ENCODE measurements around the gene TTC7B. TPM values are rescaled to one million over a fixed set of nuclear protein-coding genes. Genes with fewer than 3 reads are reported as not detected.

TTC7B gene
- total RNA-seq, 2 experiments from 2014 or later, result 5.9 to 6.6 TPM

GRCh38 chr14:90773705-90774104 lies 42.5 kb downstream of the TTC7B start:
- Mint-ChIP-seq H3K36me3 (no peaks in the 10 kb centered on the region), H3K4me1 (no peaks in the 10 kb centered on the region), H3K27me3 (peaks cover 4% of the 10 kb centered on the region), H3K4me3 (no peak overlapping the region), H3K27ac (no peak overlapping the region), H3K9me3 (no peaks in the 10 kb centered on the region)
- POLR2A ChIA-PET, result no interaction called here
- ATAC-seq (ENCODE audit: low read depth), result no peak
- DNase-seq, result no peak

GRCh38 chr14:90773196-90773486 lies 43.1 kb downstream of the TTC7B start:
- POLR2A ChIA-PET, result no interaction called here

GRCh38 chr14:90767899-90768298 lies 48.3 kb downstream of the TTC7B start:
- H3K9me3 Mint-ChIP-seq, result peaks cover 26% of the 10 kb centered on the region
- POLR2A ChIA-PET, result no interaction called here
- H3K27ac Mint-ChIP-seq, result no peak overlapping the region
- ATAC-seq (ENCODE audit: low read depth), result no peak
- H3K4me3 Mint-ChIP-seq, result no peak overlapping the region
- no peaks in the 10 kb centered on the region for H3K4me1 Mint-ChIP-seq
- H3K27me3 Mint-ChIP-seq, result peaks cover 12% of the 10 kb centered on the region
- peaks cover 8% of the 10 kb centered on the region for H3K36me3 Mint-ChIP-seq
- DNase-seq, result no peak

More at GRCh38 chr14:90773196-90773486, 43.1 kb downstream of the TTC7B start:
- Mint-ChIP-seq H3K36me3 (peaks cover 4% of the 10 kb centered on the region), H3K9me3 (peaks cover 4% of the 10 kb centered on the region), H3K27me3 (peaks cover 8% of the 10 kb centered on the region), H3K4me3 (no peak overlapping the region), H3K4me1 (no peaks in the 10 kb centered on the region), H3K27ac (no peak overlapping the region)
- DNase-seq (no peak), ATAC-seq (ENCODE audit: low read depth) (no peak)

GRCh38 chr14:90760591-90761316 lies 55.5 kb downstream of the TTC7B start:
- peaks cover 12% of the 10 kb centered on the region for H3K4me1 Mint-ChIP-seq
- H3K9me3 Mint-ChIP-seq, result peaks cover 11% of the 10 kb centered on the region
- no peak overlapping the region for H3K27ac Mint-ChIP-seq
- POLR2A ChIA-PET, result no interaction called here
- no peak for DNase-seq
- ATAC-seq (ENCODE audit: low read depth), result no peak
- peaks cover 28% of the 10 kb centered on the region for H3K27me3 Mint-ChIP-seq
- H3K36me3 Mint-ChIP-seq, result peaks cover 4% of the 10 kb centered on the region
- no peak overlapping the region for H3K4me3 Mint-ChIP-seq

- no peak for ATAC-seq (ENCODE audit: low read depth)
- Mint-ChIP-seq H3K36me3 (peaks cover 4% of the 10 kb centered on the region), H3K27me3 (peaks cover 33% of the 10 kb centered on the region), H3K4me3 (no peak overlapping the region), H3K9me3 (peaks cover 9% of the 10 kb centered on the region), H3K27ac (no peak overlapping the region), H3K4me1 (peaks cover 12% of the 10 kb centered on the region)
- POLR2A ChIA-PET, result no interaction called here
- DNase-seq, result no peak
Measured at GRCh38 chr14:90760078-90760444, 56.2 kb downstream of the TTC7B start.

DNA sequence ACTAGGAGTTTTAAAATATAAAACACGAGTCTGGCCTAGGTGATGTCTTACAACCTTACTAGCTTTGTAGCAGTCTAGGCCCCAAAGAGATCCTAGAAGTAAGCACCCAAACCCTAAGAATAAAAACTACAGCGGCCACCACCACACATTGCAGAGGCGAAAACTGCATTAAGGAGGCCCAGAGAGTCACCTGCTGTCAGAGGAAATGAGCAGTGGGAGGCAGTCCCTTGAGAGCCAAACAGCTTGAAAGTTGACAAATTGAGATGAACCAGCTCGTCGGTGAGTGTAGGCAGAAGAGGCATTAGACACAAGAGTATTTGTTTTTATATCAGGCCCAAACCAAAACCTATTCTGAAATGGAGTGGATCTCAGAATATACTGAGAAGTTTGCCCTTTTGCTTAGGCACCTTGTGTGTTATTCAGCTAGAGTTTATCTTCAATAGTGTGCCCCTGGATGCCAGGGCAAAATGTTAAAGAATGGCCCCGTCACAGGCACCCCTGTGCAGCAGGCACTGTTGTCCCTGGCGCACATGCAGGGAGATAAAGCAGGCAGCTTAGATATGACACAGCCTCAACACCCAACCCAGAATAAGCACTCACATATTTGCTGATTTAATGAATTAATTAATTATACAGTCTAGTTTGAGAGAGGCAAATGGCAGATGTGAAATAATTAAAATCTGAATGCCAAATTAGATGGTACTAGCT lies 56.7 kb downstream of the TTC7B start:
- H3K36me3 Mint-ChIP-seq, result peaks cover 4% of the 10 kb centered on the region
- POLR2A ChIA-PET, result interaction anchor here (0.8 to 1.3 kb wide), 4 partner anchors 26 to 751 kb away, joined by 3 to 5 read pairs (median 3); partner anchors contain the start of genes CALM1 and PPP4R3A
- peaks cover 12% of the 10 kb centered on the region for H3K4me1 Mint-ChIP-seq

DNA sequence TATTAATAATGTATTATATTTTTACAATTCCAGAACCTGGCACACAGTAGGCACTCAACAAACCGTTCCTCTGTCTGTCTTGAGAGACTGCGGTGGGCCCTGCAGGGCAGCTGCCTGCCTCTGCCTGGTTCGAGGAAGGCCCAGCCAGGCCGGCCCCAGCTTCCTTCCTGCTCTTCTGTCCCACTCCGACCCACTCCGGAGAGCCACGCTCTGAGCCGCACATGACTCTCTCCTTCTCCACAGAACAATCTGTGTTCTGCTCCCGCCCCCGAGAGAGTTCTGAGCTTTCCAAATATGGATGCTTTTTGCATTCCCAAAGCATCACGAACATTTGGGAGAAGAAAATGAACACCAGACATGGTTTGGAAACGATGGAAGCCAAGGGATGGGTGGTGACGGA lies 57.3 kb downstream of the TTC7B start:
- H3K9me3 Mint-ChIP-seq, result peaks cover 7% of the 10 kb centered on the region
- peaks cover 4% of the 10 kb centered on the region for H3K36me3 Mint-ChIP-seq
- peaks cover 32% of the 10 kb centered on the region for H3K27me3 Mint-ChIP-seq
- DNase-seq (peak; percentile 49), ATAC-seq (ENCODE audit: low read depth) (no peak)
- POLR2A ChIA-PET, result interaction anchor here (0.8 to 1.3 kb wide), 6 partner anchors 27 to 751 kb away, joined by 3 to 5 read pairs (median 3); partner anchors contain the start of genes CALM1 and PPP4R3A
- H3K4me3 Mint-ChIP-seq, result peak overlapping the region; percentile 80
- H3K27ac Mint-ChIP-seq, result peak overlapping the region; percentile 88
- peaks cover 12% of the 10 kb centered on the region for H3K4me1 Mint-ChIP-seq

More for the DNA sequence above, 56.7 kb downstream of the TTC7B start:
- H3K4me3 Mint-ChIP-seq, result peak overlapping the region; percentile 80
- no peak for ATAC-seq (ENCODE audit: low read depth)
- H3K27ac Mint-ChIP-seq, result peak overlapping the region; percentile 88
- peaks cover 8% of the 10 kb centered on the region for H3K9me3 Mint-ChIP-seq
- no peak for DNase-seq
- peaks cover 34% of the 10 kb centered on the region for H3K27me3 Mint-ChIP-seq

DNA sequence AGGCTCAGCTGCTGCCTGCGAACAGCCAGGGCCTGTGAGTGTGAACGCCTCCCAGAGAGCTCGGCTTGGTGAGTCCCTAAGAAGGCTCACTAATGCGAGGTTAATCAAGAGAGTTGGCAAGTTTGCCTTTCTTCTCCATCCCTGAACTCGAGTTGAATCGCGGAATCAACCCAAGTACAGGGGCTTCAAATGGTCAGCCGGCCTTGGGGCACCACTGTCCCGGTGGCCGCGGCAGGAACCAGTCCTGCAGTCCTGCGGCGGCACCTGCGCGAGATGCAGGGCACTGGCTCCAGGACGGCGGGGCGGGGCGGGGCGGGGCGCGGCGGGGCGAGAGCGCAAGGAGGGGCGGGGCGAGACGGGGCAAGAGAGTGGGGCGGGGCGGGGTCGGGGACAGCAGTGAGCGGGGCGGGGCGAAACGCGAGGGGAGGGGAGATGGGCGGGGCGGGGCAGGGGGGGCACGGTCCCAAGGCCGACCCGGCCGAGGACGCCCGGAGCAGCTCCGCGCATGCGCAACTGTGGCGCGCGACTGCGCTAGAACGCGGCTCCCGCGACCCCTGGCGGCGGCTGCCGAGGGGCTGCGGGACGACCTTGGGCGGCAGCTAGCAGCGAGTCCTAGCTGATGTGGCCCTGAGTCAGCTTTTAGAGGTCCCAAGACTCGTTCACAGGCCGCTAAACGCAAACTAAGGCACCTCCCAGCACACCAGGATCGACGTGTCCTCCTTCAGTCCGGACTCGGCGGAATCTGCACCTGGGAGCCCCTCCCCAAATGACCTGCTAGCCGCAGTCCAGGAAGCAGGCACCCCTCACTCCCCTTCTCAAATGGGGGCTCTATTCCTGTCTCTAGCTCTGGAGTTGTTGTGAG lies 58.0 kb downstream of the TTC7B start:
- peak; percentile 91 for ATAC-seq (ENCODE audit: low read depth)
- Mint-ChIP-seq H3K36me3 (peaks cover 2% of the 10 kb centered on the region), H3K27ac (peak overlapping the region; percentile 88), H3K4me1 (peaks cover 12% of the 10 kb centered on the region), H3K9me3 (peaks cover 5% of the 10 kb centered on the region), H3K27me3 (peaks cover 30% of the 10 kb centered on the region), H3K4me3 (peak overlapping the region; percentile 80)
- POLR2A ChIA-PET, result interaction anchor here (0.6 to 1.3 kb wide), 8 partner anchors 28 to 1368 kb away, joined by 3 to 6 read pairs (median 3); partner anchors contain the start of genes CALM1 and PPP4R3A
- DNase-seq, result peak; percentile 99

GRCh38 chr14:90757452-90757851 lies 58.8 kb downstream of the TTC7B start:
- Mint-ChIP-seq H3K27me3 (peaks cover 28% of the 10 kb centered on the region), H3K36me3 (peaks cover under 1% of the 10 kb centered on the region), H3K4me3 (peak overlapping the region; percentile 80), H3K9me3 (peaks cover 2% of the 10 kb centered on the region), H3K4me1 (peaks cover 12% of the 10 kb centered on the region), H3K27ac (no peak overlapping the region)
- ATAC-seq (ENCODE audit: low read depth) (no peak), DNase-seq (no peak)
- POLR2A ChIA-PET, result interaction anchor here (1.0 kb wide), 1 partner anchor 79 kb away, joined by 3 read pairs; no protein-coding TSS in a partner anchor

DNA sequence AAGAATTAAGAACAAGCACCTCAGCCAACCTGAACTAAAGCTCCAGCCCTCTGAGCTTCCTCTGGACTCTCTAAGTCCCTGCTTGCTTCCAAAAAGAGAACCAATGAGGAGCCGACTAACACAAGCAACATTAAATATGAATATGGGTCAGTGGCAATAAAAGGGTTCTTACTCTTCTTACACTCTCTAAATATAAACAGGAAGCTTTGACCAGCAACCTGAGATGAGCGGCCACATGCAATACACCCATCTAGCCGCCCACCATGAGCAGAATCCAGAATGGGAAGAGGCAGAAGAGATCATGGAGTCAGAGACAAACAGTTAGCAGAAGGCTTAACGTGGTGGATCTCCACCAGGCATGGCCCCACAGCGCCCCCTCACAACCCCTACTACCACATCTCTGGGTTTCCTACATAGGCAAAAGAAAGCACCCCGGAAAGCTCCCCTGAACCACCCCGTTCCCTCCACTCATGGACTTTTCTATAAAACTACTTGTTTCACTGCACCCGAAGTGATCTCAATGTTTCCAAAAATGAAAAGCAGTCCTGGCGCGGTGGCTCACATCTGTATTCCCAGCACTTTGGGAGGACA lies 59.4 kb downstream of the TTC7B start:
- Mint-ChIP-seq H3K27ac (no peak overlapping the region), H3K36me3 (no peaks in the 10 kb centered on the region), H3K9me3 (no peaks in the 10 kb centered on the region), H3K27me3 (peaks cover 27% of the 10 kb centered on the region), H3K4me3 (no peak overlapping the region), H3K4me1 (peaks cover 12% of the 10 kb centered on the region)
- ATAC-seq (ENCODE audit: low read depth), result no peak
- DNase-seq, result no peak
- POLR2A ChIA-PET, result no interaction called here

- H3K27ac Mint-ChIP-seq, result no peak overlapping the region
- H3K9me3 Mint-ChIP-seq, result no peaks in the 10 kb centered on the region
- H3K27me3 Mint-ChIP-seq, result peaks cover 24% of the 10 kb centered on the region
- H3K4me1 Mint-ChIP-seq, result peaks cover 12% of the 10 kb centered on the region
- H3K4me3 Mint-ChIP-seq, result no peak overlapping the region
- DNase-seq, result no peak
- no peaks in the 10 kb centered on the region for H3K36me3 Mint-ChIP-seq
- no peak for ATAC-seq (ENCODE audit: low read depth)
- POLR2A ChIA-PET, result no interaction called here
Measured at GRCh38 chr14:90755661-90756304, 60.4 kb downstream of the TTC7B start.

GRCh38 chr14:90753456-90754005 lies 62.7 kb downstream of the TTC7B start:
- Mint-ChIP-seq H3K4me3 (no peak overlapping the region), H3K4me1 (peaks cover 8% of the 10 kb centered on the region), H3K27ac (no peak overlapping the region), H3K36me3 (peaks cover 5% of the 10 kb centered on the region), H3K9me3 (peaks cover 6% of the 10 kb centered on the region), H3K27me3 (peaks cover 24% of the 10 kb centered on the region)
- ATAC-seq (ENCODE audit: low read depth) (no peak), DNase-seq (no peak)
- POLR2A ChIA-PET, result no interaction called here
